IPS-20b (cell line): ENCODE results near the gene GPATCH2.

ENCODE experiments used
- H3K27ac ChIP-seq: one replicate; pipeline ENCODE4 v1.5.1; 2013; ENCODE audit warnings: low read length
- H3K27me3 ChIP-seq: 2 replicates; pipeline ENCODE4 v1.6.1; 2013; ENCODE audit warnings: mild to moderate bottlenecking, low read length, inconsistent platforms; ENCODE audit not compliant: insufficient read depth
- H3K36me3 ChIP-seq: 2 replicates; pipeline ENCODE4 v1.6.1; 2013; ENCODE audit warnings: low read depth, mild to moderate bottlenecking, inconsistent platforms, low read length, moderate library complexity; ENCODE audit not compliant: insufficient read depth
- H3K4me1 ChIP-seq: 2 replicates; pipeline ENCODE4 v1.6.1; 2013; ENCODE audit warnings: mild to moderate bottlenecking, control low read depth, inconsistent platforms, low read length, moderate library complexity; ENCODE audit not compliant: insufficient read depth
- H3K4me3 ChIP-seq: 2 replicates; pipeline ENCODE4 v1.5.1; 2013; ENCODE audit warnings: mild to moderate bottlenecking, low read length, inconsistent platforms
- H3K9ac ChIP-seq: 2 replicates; pipeline ENCODE4 v1.6.1; 2013; ENCODE audit warnings: low read depth, mild to moderate bottlenecking, inconsistent platforms, low read length, moderate library complexity
- H3K9me3 ChIP-seq: 2 replicates; pipeline ENCODE4 v1.6.1; 2013; ENCODE audit warnings: mild to moderate bottlenecking, low read depth, low read length, inconsistent platforms; ENCODE audit not compliant: insufficient read depth

The GPATCH2 gene

GRCh38 chr1:217522277-217522676 lies 108.6 kb downstream of the GPATCH2 start:
- H3K9ac ChIP-seq, result no peak overlapping the region
- no peaks in the 10 kb centered on the region for H3K4me1 ChIP-seq
- no peaks in the 10 kb centered on the region for H3K27me3 ChIP-seq
- H3K4me3 ChIP-seq, result no peak overlapping the region
- peaks cover 11% of the 10 kb centered on the region for H3K9me3 ChIP-seq
- H3K36me3 ChIP-seq, result no peaks in the 10 kb centered on the region
- no peak overlapping the region for H3K27ac ChIP-seq

GRCh38 chr1:217521317-217521716 lies 109.6 kb downstream of the GPATCH2 start:
- Histone ChIP-seq H3K27ac (no peak overlapping the region), H3K36me3 (no peaks in the 10 kb centered on the region), H3K4me1 (no peaks in the 10 kb centered on the region), H3K9ac (no peak overlapping the region), H3K27me3 (no peaks in the 10 kb centered on the region), H3K9me3 (peaks cover 3% of the 10 kb centered on the region; the same call in 1 of the 2 replicates), H3K4me3 (no peak overlapping the region)

GRCh38 chr1:217506878-217507277 lies 124.0 kb downstream of the GPATCH2 start:
- Histone ChIP-seq H3K4me3 (no peak overlapping the region), H3K36me3 (no peaks in the 10 kb centered on the region), H3K4me1 (no peaks in the 10 kb centered on the region), H3K27me3 (no peaks in the 10 kb centered on the region), H3K9ac (no peak overlapping the region), H3K9me3 (no peaks in the 10 kb centered on the region), H3K27ac (no peak overlapping the region)

- Histone ChIP-seq H3K27ac (no peak overlapping the region), H3K9ac (no peak overlapping the region), H3K27me3 (no peaks in the 10 kb centered on the region), H3K4me3 (no peak overlapping the region), H3K4me1 (no peaks in the 10 kb centered on the region), H3K9me3 (no peaks in the 10 kb centered on the region), H3K36me3 (no peaks in the 10 kb centered on the region)
These were observed 132.7 kb downstream of the GPATCH2 start for GRCh38 chr1:217498209-217498608.

- H3K36me3 ChIP-seq, result no peaks in the 10 kb centered on the region
- H3K4me1 ChIP-seq, result no peaks in the 10 kb centered on the region
- H3K9me3 ChIP-seq, result no peaks in the 10 kb centered on the region
- H3K4me3 ChIP-seq, result no peak overlapping the region
- H3K9ac ChIP-seq, result no peak overlapping the region
- no peak overlapping the region for H3K27ac ChIP-seq
- no peaks in the 10 kb centered on the region for H3K27me3 ChIP-seq
These were observed 135.6 kb downstream of the GPATCH2 start for GRCh38 chr1:217495249-217495648.

GRCh38 chr1:217494767-217495166 lies 136.1 kb downstream of the GPATCH2 start:
- Histone ChIP-seq H3K27me3 (no peaks in the 10 kb centered on the region), H3K36me3 (no peaks in the 10 kb centered on the region), H3K4me3 (no peak overlapping the region), H3K4me1 (no peaks in the 10 kb centered on the region), H3K9me3 (no peaks in the 10 kb centered on the region), H3K27ac (no peak overlapping the region), H3K9ac (no peak overlapping the region)

- no peaks in the 10 kb centered on the region for H3K4me1 ChIP-seq
- H3K27me3 ChIP-seq, result no peaks in the 10 kb centered on the region
- H3K27ac ChIP-seq, result no peak overlapping the region
- H3K36me3 ChIP-seq, result no peaks in the 10 kb centered on the region
- no peak overlapping the region for H3K4me3 ChIP-seq
- H3K9me3 ChIP-seq, result no peaks in the 10 kb centered on the region
- no peak overlapping the region for H3K9ac ChIP-seq
These were observed 137.6 kb downstream of the GPATCH2 start for GRCh38 chr1:217493290-217493689.

- Histone ChIP-seq H3K4me1 (no peaks in the 10 kb centered on the region), H3K4me3 (no peak overlapping the region), H3K27me3 (no peaks in the 10 kb centered on the region), H3K9me3 (no peaks in the 10 kb centered on the region), H3K27ac (no peak overlapping the region), H3K36me3 (no peaks in the 10 kb centered on the region), H3K9ac (no peak overlapping the region)
These were observed 146.0 kb downstream of the GPATCH2 start for GRCh38 chr1:217484871-217485270.

GRCh38 chr1:217482356-217483102 lies 148.4 kb downstream of the GPATCH2 start:
- Histone ChIP-seq H3K4me1 (no peaks in the 10 kb centered on the region), H3K27me3 (no peaks in the 10 kb centered on the region), H3K9ac (no peak overlapping the region), H3K9me3 (no peaks in the 10 kb centered on the region), H3K4me3 (no peak overlapping the region), H3K36me3 (no peaks in the 10 kb centered on the region), H3K27ac (no peak overlapping the region)

GRCh38 chr1:217478450-217478849 lies 152.4 kb downstream of the GPATCH2 start:
- H3K27ac ChIP-seq, result no peak overlapping the region
- no peaks in the 10 kb centered on the region for H3K27me3 ChIP-seq
- no peak overlapping the region for H3K4me3 ChIP-seq
- no peaks in the 10 kb centered on the region for H3K4me1 ChIP-seq
- no peak overlapping the region for H3K9ac ChIP-seq
- no peaks in the 10 kb centered on the region for H3K9me3 ChIP-seq
- no peaks in the 10 kb centered on the region for H3K36me3 ChIP-seq

GRCh38 chr1:217472915-217473314 lies 158.0 kb downstream of the GPATCH2 start:
- Histone ChIP-seq H3K27me3 (no peaks in the 10 kb centered on the region), H3K9ac (no peak overlapping the region), H3K27ac (no peak overlapping the region), H3K36me3 (no peaks in the 10 kb centered on the region), H3K4me3 (no peak overlapping the region), H3K9me3 (no peaks in the 10 kb centered on the region), H3K4me1 (no peaks in the 10 kb centered on the region)

GRCh38 chr1:217471403-217471802 lies 159.5 kb downstream of the GPATCH2 start:
- Histone ChIP-seq H3K4me1 (no peaks in the 10 kb centered on the region), H3K9me3 (no peaks in the 10 kb centered on the region), H3K36me3 (no peaks in the 10 kb centered on the region), H3K9ac (no peak overlapping the region), H3K27ac (no peak overlapping the region), H3K4me3 (no peak overlapping the region), H3K27me3 (no peaks in the 10 kb centered on the region)
